Caco-2 (cell line): ENCODE results near the gene SLX9. TPM values are rescaled to one million over a fixed set of nuclear protein-coding genes. Genes with fewer than 3 reads are reported as not detected.

ENCODE experiments used
- BruUV-seq: library from RNA; stranded (reverse); fragments of 400-500 nt; replicated peaks from 2 replicates; lab custom pipeline; 2021; lab: Mats Ljungman, UMichigan
- CTCF ChIA-PET: fragments of 300-600 bp; sonication (Branson Sonifier 250); formaldehyde crosslinking; loops from one replicate; lab custom pipeline; 2022; ENCODE audit warnings: antibody characterized with exemption; lab: Charles Lee
- POLR2A ChIA-PET: fragments of 300-600 bp; sonication (Branson Sonifier 250); formaldehyde crosslinking; loops from one replicate; lab custom pipeline; 2022; ENCODE audit warnings: antibody characterized with exemption; lab: Charles Lee
- DNase-seq, 2 experiments: peaks; one replicate each; pipeline versions ENCODE4 v3.0.0 to v3.0.0-alpha.2; 2020 to 2022
- H3K27me3 ChIP-seq: replicated peaks from 2 replicates; pipeline ENCODE4 v1.6.0; 2011; ENCODE audit warnings: low read length; ENCODE audit not compliant: control insufficient read depth, insufficient read depth
- H3K36me3 ChIP-seq: 2 replicates; pipeline ENCODE4 v1.5.1; 2011; ENCODE audit warnings: low read length; ENCODE audit not compliant: control insufficient read depth, insufficient read depth
- H3K4me1 ChIP-seq: fragments of 250-450 bp; sonication (Bioruptor Pico); 2 replicates; pipeline ENCODE4 v1.5.1; 2020; ENCODE audit warnings: mild to moderate bottlenecking
- H3K4me3 ChIP-seq: 2 replicates; pipeline ENCODE4 v1.5.1; 2011; ENCODE audit warnings: low read depth, mild to moderate bottlenecking, control low read depth, low read length
- H3K9me3 ChIP-seq: fragments of 250-450 bp; sonication (Bioruptor Pico); 2 replicates; pipeline ENCODE4 v1.5.1; 2020; ENCODE audit warnings: mild to moderate bottlenecking, moderate library complexity
- H3K27ac Mint-ChIP-seq: one replicate; pipeline ENCODE4 v1.8.0; 2022; ENCODE audit warnings: mixed read lengths; ENCODE audit not compliant: unreplicated experiment
- H3K27me3 Mint-ChIP-seq: one replicate; pipeline ENCODE4 v1.8.0; 2022; ENCODE audit warnings: mixed read lengths; ENCODE audit not compliant: insufficient read depth, unreplicated experiment
- H3K36me3 Mint-ChIP-seq: one replicate; pipeline ENCODE4 v1.8.0; 2022; ENCODE audit warnings: mild to moderate bottlenecking, mixed read lengths; ENCODE audit not compliant: insufficient read depth, unreplicated experiment
- H3K4me1 Mint-ChIP-seq: one replicate; pipeline ENCODE4 v1.8.0; 2022; ENCODE audit warnings: low read depth, mixed read lengths; ENCODE audit not compliant: unreplicated experiment
- H3K4me3 Mint-ChIP-seq: one replicate; pipeline ENCODE4 v1.8.0; 2022; ENCODE audit warnings: mild to moderate bottlenecking, moderate library complexity, mixed read lengths; ENCODE audit not compliant: unreplicated experiment
- H3K9me3 Mint-ChIP-seq: one replicate; pipeline ENCODE4 v1.8.0; 2022; ENCODE audit warnings: mixed read lengths; ENCODE audit not compliant: unreplicated experiment
- intact Hi-C: fragments of 100-400 bp; cut with micrococcal nuclease; formaldehyde crosslinking; loops from one replicate; pipeline ENCODE4 v1.10.0; 2022; ENCODE audit not compliant: unreplicated experiment
- total RNA-seq: library from RNA; stranded (reverse); gene quantifications from 2 replicates; pipeline ENCODE4 v1.2.3, GENCODE V29; 2022
- TF ChIP-seq, protein P1 (sequence below), 2 experiments: fragments of 200-600 bp in 1 of 2; IDR thresholded peaks; 1 replicate in 1 of 2; 2 replicates in 1 of 2; pipeline versions ENCODE4 v1.5.1 to v1.8.0; 2011 to 2022; ENCODE audit warnings: antibody characterized with exemption in 1 of 2, control low read depth in 1 of 2, inconsistent platforms in 1 of 2, low read depth in 1 of 2, low read length in 1 of 2, mild to moderate bottlenecking in 1 of 2, moderate library complexity in 1 of 2; ENCODE audit not compliant: insufficient read depth in 1 of 2, severe bottlenecking in 1 of 2, unreplicated experiment in 1 of 2

The SLX9 gene
- total RNA-seq, 1 experiment from 2014 or later, result 62.1 TPM

DNA sequence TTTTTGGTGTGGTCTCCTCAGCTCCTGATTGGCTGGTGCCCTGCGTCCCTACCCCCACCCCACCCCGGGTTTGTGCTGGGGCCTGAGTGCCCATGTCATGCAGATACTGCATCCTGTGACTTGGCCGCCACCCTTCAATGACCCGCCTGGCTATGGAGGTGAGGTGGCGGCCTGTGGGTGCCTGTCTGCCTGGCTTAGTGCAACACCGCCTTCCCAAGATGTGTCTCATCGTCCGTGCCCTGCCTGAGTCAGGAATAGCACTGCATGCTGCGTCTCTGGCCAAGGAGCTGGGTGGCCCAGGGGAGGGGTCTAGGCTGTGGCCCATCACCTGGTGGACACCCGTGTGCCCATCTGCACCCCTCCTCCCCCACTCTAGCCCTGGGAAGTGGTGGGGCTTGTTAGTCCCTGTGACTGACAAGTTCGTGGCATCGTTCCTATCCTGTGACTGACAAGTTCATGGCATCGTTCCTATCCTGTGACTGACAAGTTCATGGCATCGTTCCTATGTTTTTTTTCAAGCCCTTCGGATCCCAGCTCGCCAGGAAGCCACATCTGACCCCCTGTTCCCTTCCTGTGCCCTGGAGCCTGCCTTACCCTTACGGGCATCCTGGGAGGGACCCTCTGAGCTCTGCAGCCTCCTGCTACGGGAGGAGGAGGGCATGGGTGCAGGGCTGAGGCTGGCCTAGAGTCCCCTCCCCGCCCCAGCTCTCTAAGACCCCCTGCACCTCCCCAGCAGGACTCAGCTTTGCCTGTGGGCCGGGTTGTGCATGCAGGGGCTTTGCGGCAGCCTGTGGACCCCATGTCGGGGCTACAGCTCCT lies 7.5 kb downstream of the SLX9 start:
- H3K36me3 ChIP-seq, result peaks cover 3% of the 10 kb centered on the region
- H3K27me3 Mint-ChIP-seq, result no peaks in the 10 kb centered on the region
- TF ChIP-seq, protein P1, sequence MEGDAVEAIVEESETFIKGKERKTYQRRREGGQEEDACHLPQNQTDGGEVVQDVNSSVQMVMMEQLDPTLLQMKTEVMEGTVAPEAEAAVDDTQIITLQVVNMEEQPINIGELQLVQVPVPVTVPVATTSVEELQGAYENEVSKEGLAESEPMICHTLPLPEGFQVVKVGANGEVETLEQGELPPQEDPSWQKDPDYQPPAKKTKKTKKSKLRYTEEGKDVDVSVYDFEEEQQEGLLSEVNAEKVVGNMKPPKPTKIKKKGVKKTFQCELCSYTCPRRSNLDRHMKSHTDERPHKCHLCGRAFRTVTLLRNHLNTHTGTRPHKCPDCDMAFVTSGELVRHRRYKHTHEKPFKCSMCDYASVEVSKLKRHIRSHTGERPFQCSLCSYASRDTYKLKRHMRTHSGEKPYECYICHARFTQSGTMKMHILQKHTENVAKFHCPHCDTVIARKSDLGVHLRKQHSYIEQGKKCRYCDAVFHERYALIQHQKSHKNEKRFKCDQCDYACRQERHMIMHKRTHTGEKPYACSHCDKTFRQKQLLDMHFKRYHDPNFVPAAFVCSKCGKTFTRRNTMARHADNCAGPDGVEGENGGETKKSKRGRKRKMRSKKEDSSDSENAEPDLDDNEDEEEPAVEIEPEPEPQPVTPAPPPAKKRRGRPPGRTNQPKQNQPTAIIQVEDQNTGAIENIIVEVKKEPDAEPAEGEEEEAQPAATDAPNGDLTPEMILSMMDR (IDR thresholded peaks at IDR 0.05; ENCODE audit: insufficient read depth in 1 of 2, low read depth in 1 of 2, low read length in 1 of 2, severe bottlenecking in 1 of 2, unreplicated experiment in 1 of 2), result no peak
- peaks cover 5% of the 10 kb centered on the region; the same call in 1 of the 2 replicates for H3K4me1 ChIP-seq
- POLR2A ChIA-PET, result no interaction called here
- peak in 1 of 2 experiments; percentile 26 for DNase-seq
- CTCF ChIA-PET, result interaction anchor here (0.6 to 1.8 kb wide), 6 partner anchors 53 to 200 kb away, joined by 3 to 6 read pairs (median 4); no protein-coding TSS in a partner anchor
- H3K9me3 Mint-ChIP-seq, result no peaks in the 10 kb centered on the region
- no peaks in the 10 kb centered on the region for H3K27me3 ChIP-seq
- H3K9me3 ChIP-seq, result no peaks in the 10 kb centered on the region
- H3K27ac Mint-ChIP-seq, result peak overlapping the region; percentile 53
- H3K4me1 Mint-ChIP-seq, result no peaks in the 10 kb centered on the region
- no TSS peak for BruUV-seq
- peaks cover 31% of the 10 kb centered on the region for H3K36me3 Mint-ChIP-seq
- H3K4me3 Mint-ChIP-seq, result no peak overlapping the region
- intact Hi-C loops, result no loop called here
- no peak overlapping the region for H3K4me3 ChIP-seq

GRCh38 chr21:44947930-44948331 lies 8.1 kb downstream of the SLX9 start:
- no peaks in the 10 kb centered on the region for H3K4me1 Mint-ChIP-seq
- ChIA-PET CTCF (interaction anchor here (0.6 to 1.8 kb wide), 6 partner anchors 64 to 199 kb away, joined by 3 to 6 read pairs (median 3); no protein-coding TSS in a partner anchor), POLR2A (no interaction called here)
- intact Hi-C loops, result loop anchor here (2.0 kb wide), 1 partner anchor 181 kb away; no protein-coding TSS in a partner anchor
- H3K36me3 Mint-ChIP-seq, result peaks cover 34% of the 10 kb centered on the region
- no peaks in the 10 kb centered on the region for H3K27me3 Mint-ChIP-seq
- Histone ChIP-seq H3K4me3 (no peak overlapping the region), H3K9me3 (no peaks in the 10 kb centered on the region), H3K4me1 (peaks cover 5% of the 10 kb centered on the region; the same call in 1 of the 2 replicates), H3K36me3 (peaks cover 3% of the 10 kb centered on the region), H3K27me3 (no peaks in the 10 kb centered on the region)
- no TSS peak for BruUV-seq
- no peak overlapping the region for H3K4me3 Mint-ChIP-seq
- peak in 1 of 2 experiments; percentile 31 for DNase-seq
- peak overlapping the region; percentile 53 for H3K27ac Mint-ChIP-seq
- TF ChIP-seq, protein P1 (IDR thresholded peaks at IDR 0.05; ENCODE audit: insufficient read depth in 1 of 2, low read depth in 1 of 2, low read length in 1 of 2, severe bottlenecking in 1 of 2, unreplicated experiment in 1 of 2), result no peak
- H3K9me3 Mint-ChIP-seq, result no peaks in the 10 kb centered on the region

GRCh38 chr21:44948426-44949120 lies 8.7 kb downstream of the SLX9 start:
- Mint-ChIP-seq H3K4me1 (no peaks in the 10 kb centered on the region), H3K4me3 (no peak overlapping the region), H3K9me3 (no peaks in the 10 kb centered on the region), H3K27me3 (no peaks in the 10 kb centered on the region), H3K36me3 (peaks cover 38% of the 10 kb centered on the region), H3K27ac (no peak overlapping the region)
- intact Hi-C loops, result loop anchor here (1.0 to 2.0 kb wide), 2 partner anchors 180 to 189 kb away; no protein-coding TSS in a partner anchor
- TF ChIP-seq, protein P1 (IDR thresholded peaks at IDR 0.05; ENCODE audit: insufficient read depth in 1 of 2, low read depth in 1 of 2, low read length in 1 of 2, severe bottlenecking in 1 of 2, unreplicated experiment in 1 of 2), result no peak
- no peaks in the 10 kb centered on the region for H3K27me3 ChIP-seq
- POLR2A ChIA-PET, result no interaction called here
- H3K4me3 ChIP-seq, result no peak overlapping the region
- CTCF ChIA-PET, result interaction anchor here (0.7 to 1.8 kb wide), 5 partner anchors 63 to 190 kb away, joined by 3 to 26 read pairs (median 3); no protein-coding TSS in a partner anchor
- H3K4me1 ChIP-seq, result peaks cover 5% of the 10 kb centered on the region; the same call in 1 of the 2 replicates
- H3K9me3 ChIP-seq, result no peaks in the 10 kb centered on the region
- no peak for DNase-seq
- H3K36me3 ChIP-seq, result peaks cover 1% of the 10 kb centered on the region
- BruUV-seq, result no TSS peak
